Skeletal muscle satellite cell (primary cell): ENCODE measurements around the gene CXADR.

Experiments
- H3K27me3 ChIP-seq: 2 replicates; pipeline ENCODE4 v1.7.0; 2013; ENCODE audit warnings: low read length; ENCODE audit not compliant: control insufficient read depth, insufficient read depth
- H3K36me3 ChIP-seq: 2 replicates; pipeline ENCODE4 v1.7.0; 2013; ENCODE audit warnings: mild to moderate bottlenecking, control low read depth, low read length; ENCODE audit not compliant: insufficient read depth
- H3K4me1 ChIP-seq: 2 replicates; pipeline ENCODE4 v1.7.0; 2013; ENCODE audit warnings: low read length; ENCODE audit not compliant: control insufficient read depth, insufficient read depth
- H3K4me2 ChIP-seq: 2 replicates; pipeline ENCODE4 v1.7.0; 2013; ENCODE audit warnings: mild to moderate bottlenecking, low read length
- H3K4me3 ChIP-seq: 2 replicates; pipeline ENCODE4 v1.7.0; 2013; ENCODE audit warnings: low read length
- H3K9ac ChIP-seq: 2 replicates; pipeline ENCODE4 v1.7.0; 2013; ENCODE audit warnings: mild to moderate bottlenecking, low read depth, low read length, moderate library complexity
- H3K9me3 ChIP-seq: replicated peaks from 2 replicates; pipeline ENCODE4 v1.7.0; 2013; ENCODE audit warnings: mild to moderate bottlenecking, control low read depth, low read length

Gene CXADR

GRCh38 chr21:17527240-17527639 is 14.4 kb downstream of the CXADR start:
- Histone ChIP-seq H3K36me3 (no peaks in the 10 kb centered on the region), H3K9ac (no peak overlapping the region), H3K4me2 (no peak overlapping the region), H3K4me1 (no peaks in the 10 kb centered on the region), H3K27me3 (peaks cover 9% of the 10 kb centered on the region), H3K9me3 (no peaks in the 10 kb centered on the region), H3K4me3 (no peak overlapping the region)

DNA sequence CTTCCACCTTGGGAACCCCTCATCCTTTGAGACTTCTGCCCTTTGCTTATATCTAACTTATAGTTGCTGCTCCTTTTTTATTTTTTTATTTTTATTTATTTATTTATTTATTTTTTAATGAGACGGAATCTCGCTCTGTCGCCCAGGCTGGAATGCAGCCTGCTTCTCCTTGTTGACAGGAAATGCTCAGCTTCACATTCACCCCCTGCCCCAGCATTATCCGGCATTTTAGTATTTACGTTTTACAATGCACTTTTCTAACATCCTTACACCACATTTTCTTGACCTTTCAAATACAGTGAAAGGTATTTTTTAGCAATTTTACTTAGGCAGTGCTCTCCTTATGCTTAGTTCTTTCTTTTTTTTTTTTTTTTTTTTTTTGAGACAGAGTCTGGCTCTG is 14.9 kb downstream of the CXADR start:
- Histone ChIP-seq H3K27me3 (peaks cover 6% of the 10 kb centered on the region), H3K36me3 (no peaks in the 10 kb centered on the region), H3K4me3 (no peak overlapping the region), H3K4me1 (no peaks in the 10 kb centered on the region), H3K9me3 (no peaks in the 10 kb centered on the region), H3K9ac (no peak overlapping the region), H3K4me2 (no peak overlapping the region)

GRCh38 chr21:17529648-17530047 is 16.8 kb downstream of the CXADR start:
- Histone ChIP-seq H3K9ac (no peak overlapping the region), H3K9me3 (no peaks in the 10 kb centered on the region), H3K36me3 (no peaks in the 10 kb centered on the region), H3K4me3 (no peak overlapping the region), H3K27me3 (no peaks in the 10 kb centered on the region), H3K4me2 (no peak overlapping the region), H3K4me1 (no peaks in the 10 kb centered on the region)

DNA sequence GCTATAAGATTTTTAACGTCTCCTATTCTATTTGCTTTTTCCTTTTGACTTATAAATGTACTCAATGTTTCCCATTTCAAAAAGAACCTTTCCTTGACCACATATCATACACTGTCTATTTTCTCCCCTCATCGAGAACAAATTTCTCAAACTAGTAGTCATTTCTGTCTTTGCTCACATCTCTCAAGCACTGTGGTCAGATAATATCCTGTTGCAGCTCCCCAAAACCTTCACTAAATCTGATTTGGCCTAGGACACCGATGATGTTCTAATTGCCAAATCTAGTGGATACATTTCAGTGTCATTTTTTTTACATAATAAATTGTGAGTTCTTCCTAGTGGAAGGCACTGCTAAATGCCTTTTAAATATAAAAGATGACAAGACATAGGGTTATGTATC is 19.4 kb downstream of the CXADR start:
- no peak overlapping the region for H3K4me2 ChIP-seq
- H3K36me3 ChIP-seq, result no peaks in the 10 kb centered on the region
- H3K9ac ChIP-seq, result no peak overlapping the region
- no peaks in the 10 kb centered on the region for H3K4me1 ChIP-seq
- no peaks in the 10 kb centered on the region for H3K27me3 ChIP-seq
- H3K4me3 ChIP-seq, result no peak overlapping the region
- H3K9me3 ChIP-seq, result no peaks in the 10 kb centered on the region

DNA sequence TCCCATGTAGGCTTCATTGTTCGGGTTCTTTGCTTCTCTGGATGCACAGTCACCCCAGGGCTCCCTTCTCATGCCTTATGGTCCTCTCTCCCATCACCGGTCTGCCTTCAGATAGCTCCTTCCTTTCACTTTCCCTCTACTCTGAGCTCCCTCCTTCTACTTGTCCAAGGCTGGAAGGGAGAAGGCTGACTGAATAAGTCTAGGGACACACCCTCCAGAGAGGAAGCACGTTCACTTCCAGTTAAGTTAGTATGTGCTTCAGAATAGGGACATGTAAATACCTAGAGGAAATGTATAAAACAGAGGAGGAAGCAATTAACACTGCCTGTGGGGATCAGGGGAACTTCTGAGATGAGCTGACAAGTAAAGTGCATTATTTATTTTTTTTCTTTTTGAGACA is 23.5 kb downstream of the CXADR start:
- H3K4me3 ChIP-seq, result no peak overlapping the region
- no peaks in the 10 kb centered on the region for H3K27me3 ChIP-seq
- H3K4me2 ChIP-seq, result no peak overlapping the region
- H3K9ac ChIP-seq, result no peak overlapping the region
- H3K4me1 ChIP-seq, result no peaks in the 10 kb centered on the region
- no peaks in the 10 kb centered on the region for H3K9me3 ChIP-seq
- H3K36me3 ChIP-seq, result no peaks in the 10 kb centered on the region

- H3K4me3 ChIP-seq, result no peak overlapping the region
- no peak overlapping the region for H3K4me2 ChIP-seq
- H3K36me3 ChIP-seq, result no peaks in the 10 kb centered on the region
- no peak overlapping the region for H3K9ac ChIP-seq
- H3K4me1 ChIP-seq, result no peaks in the 10 kb centered on the region
- no peaks in the 10 kb centered on the region for H3K9me3 ChIP-seq
- peaks cover 3% of the 10 kb centered on the region for H3K27me3 ChIP-seq
Observed at GRCh38 chr21:17537299-17537698, 24.5 kb downstream of the CXADR start.

DNA sequence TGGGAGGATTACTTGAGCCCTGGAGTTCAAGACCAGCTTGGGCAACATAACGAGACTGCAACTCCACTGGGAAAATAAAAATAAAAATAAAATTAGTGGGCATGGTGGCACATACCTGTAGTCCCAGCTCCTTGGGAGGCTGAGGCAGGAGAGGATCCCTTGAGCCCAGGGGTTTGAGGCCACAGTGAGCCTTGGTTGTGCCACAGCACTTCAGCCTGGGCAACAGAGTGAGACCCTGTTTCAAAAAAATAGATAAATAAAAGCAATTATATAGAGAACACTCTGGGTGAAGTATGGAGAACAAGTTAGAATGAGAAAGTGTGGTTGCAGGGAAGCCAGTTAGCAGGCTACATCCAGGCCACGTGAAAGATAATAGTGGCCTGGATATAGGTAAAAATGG is 25.7 kb downstream of the CXADR start:
- no peak overlapping the region for H3K4me2 ChIP-seq
- H3K9me3 ChIP-seq, result no peaks in the 10 kb centered on the region

DNA sequence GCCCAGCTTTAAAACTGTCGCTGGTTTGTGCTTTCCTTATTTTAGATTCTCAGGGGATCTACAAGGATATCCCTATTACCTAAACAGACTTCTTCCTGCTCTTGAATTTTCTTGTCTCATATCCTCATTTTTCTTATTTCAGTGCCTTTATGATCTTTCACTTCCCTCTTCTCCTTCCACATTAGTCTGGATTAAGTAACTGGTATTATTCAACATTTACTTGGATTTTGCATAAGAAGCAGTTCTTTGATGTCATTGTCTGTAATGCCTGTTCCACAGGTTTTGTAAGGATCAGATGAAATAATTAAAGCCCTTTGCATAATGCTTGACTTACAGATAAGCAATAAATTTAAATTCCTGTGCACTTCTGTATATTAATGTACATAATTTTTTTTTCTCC is 26.5 kb downstream of the CXADR start:
- Histone ChIP-seq H3K9me3 (no peaks in the 10 kb centered on the region), H3K4me2 (no peak overlapping the region), H3K9ac (no peak overlapping the region), H3K36me3 (no peaks in the 10 kb centered on the region), H3K27me3 (peaks cover 9% of the 10 kb centered on the region), H3K4me3 (no peak overlapping the region), H3K4me1 (no peaks in the 10 kb centered on the region)

More for the DNA sequence above, 25.7 kb downstream of the CXADR start:
- H3K36me3 ChIP-seq, result no peaks in the 10 kb centered on the region
- H3K4me1 ChIP-seq, result no peaks in the 10 kb centered on the region
- no peak overlapping the region for H3K4me3 ChIP-seq
- H3K27me3 ChIP-seq, result peaks cover 9% of the 10 kb centered on the region
- H3K9ac ChIP-seq, result no peak overlapping the region

DNA sequence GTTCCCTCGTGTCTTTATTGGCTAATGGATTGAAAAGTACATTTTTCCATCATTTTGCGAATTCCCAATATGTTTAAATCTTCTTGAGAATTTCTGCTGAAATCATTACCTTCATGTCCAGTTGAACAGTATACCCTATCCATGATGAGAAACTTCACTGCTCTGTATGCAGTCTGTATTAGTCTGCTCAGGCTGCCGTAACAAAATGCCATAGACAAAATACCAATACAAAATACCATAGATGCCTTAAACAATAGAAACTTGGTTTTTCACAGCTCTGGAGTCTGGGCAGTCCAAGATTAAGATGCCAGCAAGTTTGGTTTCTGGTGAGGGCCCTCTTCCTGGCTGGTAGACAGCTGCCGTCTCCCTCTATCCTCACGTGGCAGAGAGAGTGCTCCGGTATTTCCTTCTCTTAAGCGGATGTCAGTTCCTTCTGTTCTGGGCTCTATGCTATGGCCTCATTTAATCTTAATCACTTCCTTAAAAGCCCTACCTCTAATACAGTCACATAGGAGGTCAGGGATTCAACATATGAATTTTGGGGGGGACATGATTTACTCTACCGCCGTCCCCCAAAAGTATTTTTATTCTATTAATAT is 27.0 kb downstream of the CXADR start:
- H3K27me3 ChIP-seq, result peaks cover 9% of the 10 kb centered on the region
- H3K4me3 ChIP-seq, result no peak overlapping the region

GRCh38 chr21:17540530-17540929 is 27.7 kb downstream of the CXADR start:
- Histone ChIP-seq H3K4me2 (no peak overlapping the region), H3K4me1 (no peaks in the 10 kb centered on the region), H3K9ac (no peak overlapping the region), H3K27me3 (peaks cover 9% of the 10 kb centered on the region), H3K4me3 (no peak overlapping the region), H3K36me3 (no peaks in the 10 kb centered on the region), H3K9me3 (no peaks in the 10 kb centered on the region)

More for the DNA sequence above, 27.0 kb downstream of the CXADR start:
- H3K9ac ChIP-seq, result no peak overlapping the region
- H3K4me2 ChIP-seq, result no peak overlapping the region
- no peaks in the 10 kb centered on the region for H3K36me3 ChIP-seq
- H3K9me3 ChIP-seq, result no peaks in the 10 kb centered on the region
- no peaks in the 10 kb centered on the region for H3K4me1 ChIP-seq

DNA sequence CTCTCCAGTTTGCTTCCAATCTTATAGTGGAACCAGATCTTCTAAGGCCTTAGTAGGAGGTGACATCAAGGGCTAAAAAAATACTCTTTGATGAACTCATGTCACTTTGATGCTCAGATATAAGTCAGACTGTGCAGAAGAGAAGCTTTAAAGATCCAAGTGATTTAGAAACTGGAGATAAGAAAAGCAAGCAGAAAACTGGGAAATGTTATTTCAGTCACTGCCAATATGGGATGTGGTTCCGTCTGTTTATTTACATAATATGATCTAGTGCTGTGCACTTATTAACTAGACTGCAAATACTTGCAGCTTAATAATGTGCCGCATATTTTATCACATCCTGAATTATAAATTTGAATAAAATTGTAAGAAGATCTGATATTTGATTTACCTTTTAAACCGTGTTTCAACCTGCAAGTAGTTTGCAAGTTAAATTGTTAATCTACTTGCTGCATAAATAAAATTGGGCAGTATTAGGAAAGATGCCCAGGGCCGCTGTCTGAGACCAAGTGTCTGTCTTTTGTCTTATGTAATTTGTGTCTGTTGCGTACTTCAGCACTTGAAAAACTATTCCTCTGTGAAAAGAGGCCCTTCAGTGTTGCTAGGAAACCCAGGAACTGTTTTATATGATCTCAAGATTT is 29.6 kb downstream of the CXADR start:
- H3K4me3 ChIP-seq, result no peak overlapping the region
- peaks cover 9% of the 10 kb centered on the region for H3K27me3 ChIP-seq
- H3K4me2 ChIP-seq, result no peak overlapping the region
- H3K9me3 ChIP-seq, result no peaks in the 10 kb centered on the region
- H3K36me3 ChIP-seq, result no peaks in the 10 kb centered on the region
- H3K4me1 ChIP-seq, result no peaks in the 10 kb centered on the region
- H3K9ac ChIP-seq, result no peak overlapping the region

DNA sequence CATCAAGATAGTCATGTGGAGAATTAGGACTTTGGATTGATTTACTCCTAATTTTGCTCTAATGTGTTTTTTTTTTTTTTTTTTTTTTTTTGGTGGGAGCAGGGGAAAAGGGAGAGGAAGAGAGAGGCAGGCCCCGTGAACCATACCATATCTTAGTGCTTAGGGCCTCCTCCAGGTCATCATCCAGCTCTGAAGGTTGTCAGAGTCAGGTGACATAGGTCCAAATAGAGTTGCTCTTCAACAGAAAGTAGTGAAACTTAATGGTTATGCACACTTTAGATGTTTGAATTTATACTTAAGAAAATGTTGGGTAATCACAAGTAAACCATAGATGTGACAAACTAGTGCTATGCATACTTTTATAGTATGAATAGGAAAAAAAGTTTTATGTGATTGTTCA is 32.2 kb downstream of the CXADR start:
- H3K4me3 ChIP-seq, result no peak overlapping the region
- H3K9ac ChIP-seq, result no peak overlapping the region
- no peaks in the 10 kb centered on the region for H3K4me1 ChIP-seq
- H3K9me3 ChIP-seq, result no peaks in the 10 kb centered on the region
- no peak overlapping the region for H3K4me2 ChIP-seq
- H3K36me3 ChIP-seq, result no peaks in the 10 kb centered on the region
- H3K27me3 ChIP-seq, result peaks cover 9% of the 10 kb centered on the region
